Subcutaneous adipose tissue (tissue), 4 donors: ENCODE measurements around the gene MKLN1. TPM values are rescaled to one million over a fixed set of nuclear protein-coding genes. Genes with fewer than 3 reads are reported as not detected.

Experiments used
- total RNA-seq, 4 donors: library from RNA; depleted of rRNA; stranded (reverse); fragments of >200 nt; gene quantifications; one replicate each; pipeline ENCODE4 v1.1.0, GENCODE V29; 2016
- TF ChIP-seq, protein P1 (sequence below): fragments of 450-650 bp; IDR thresholded peaks from one replicate; pipeline ENCODE4 v1.5.1; 2016; ENCODE audit warnings: low read depth, mild to moderate bottlenecking, control low read depth, antibody characterized with exemption, moderate library complexity

MKLN1 gene
- total RNA-seq, 4 donors from 2014 or later: 67.0 to 144 (median 89.2) TPM

GRCh38 chr7:131509781-131510180, 182.1 kb downstream of the MKLN1 start:
- TF ChIP-seq, protein P1, sequence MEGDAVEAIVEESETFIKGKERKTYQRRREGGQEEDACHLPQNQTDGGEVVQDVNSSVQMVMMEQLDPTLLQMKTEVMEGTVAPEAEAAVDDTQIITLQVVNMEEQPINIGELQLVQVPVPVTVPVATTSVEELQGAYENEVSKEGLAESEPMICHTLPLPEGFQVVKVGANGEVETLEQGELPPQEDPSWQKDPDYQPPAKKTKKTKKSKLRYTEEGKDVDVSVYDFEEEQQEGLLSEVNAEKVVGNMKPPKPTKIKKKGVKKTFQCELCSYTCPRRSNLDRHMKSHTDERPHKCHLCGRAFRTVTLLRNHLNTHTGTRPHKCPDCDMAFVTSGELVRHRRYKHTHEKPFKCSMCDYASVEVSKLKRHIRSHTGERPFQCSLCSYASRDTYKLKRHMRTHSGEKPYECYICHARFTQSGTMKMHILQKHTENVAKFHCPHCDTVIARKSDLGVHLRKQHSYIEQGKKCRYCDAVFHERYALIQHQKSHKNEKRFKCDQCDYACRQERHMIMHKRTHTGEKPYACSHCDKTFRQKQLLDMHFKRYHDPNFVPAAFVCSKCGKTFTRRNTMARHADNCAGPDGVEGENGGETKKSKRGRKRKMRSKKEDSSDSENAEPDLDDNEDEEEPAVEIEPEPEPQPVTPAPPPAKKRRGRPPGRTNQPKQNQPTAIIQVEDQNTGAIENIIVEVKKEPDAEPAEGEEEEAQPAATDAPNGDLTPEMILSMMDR: no peak

GRCh38 chr7:131511071-131511470, 183.4 kb downstream of the MKLN1 start:
- TF ChIP-seq, protein P1: no peak

- TF ChIP-seq, protein P1: no peak
These were observed 184.3 kb downstream of the MKLN1 start for GRCh38 chr7:131511774-131512535.

GRCh38 chr7:131513245-131514061, 185.8 kb downstream of the MKLN1 start:
- TF ChIP-seq, protein P1: no peak

- TF ChIP-seq, protein P1: no peak
These were observed 189.7 kb downstream of the MKLN1 start for GRCh38 chr7:131517218-131517923.

- TF ChIP-seq, protein P1: no peak
These were observed 190.9 kb downstream of the MKLN1 start for GRCh38 chr7:131518626-131519025.
